GM18951 (cell line): ENCODE data around the gene PCSK7.

Experiments
- POLR2A ChIP-seq: IDR thresholded peaks from 4 replicates; pipeline ENCODE4 v1.6.1; 2011; ENCODE audit warnings: mild to moderate bottlenecking; ENCODE audit not compliant: insufficient read length, insufficient read depth; ENCODE audit errors: extremely low read depth
- in situ Hi-C: fragments of 300-500 bp; cut with MboI; formaldehyde crosslinking; loops from one replicate; pipeline ENCODE4 v1.12.0; 2022; ENCODE audit warnings: low sequenced_read_pairs, mixed read lengths, inconsistent platforms; ENCODE audit not compliant: unreplicated experiment

Gene PCSK7

DNA sequence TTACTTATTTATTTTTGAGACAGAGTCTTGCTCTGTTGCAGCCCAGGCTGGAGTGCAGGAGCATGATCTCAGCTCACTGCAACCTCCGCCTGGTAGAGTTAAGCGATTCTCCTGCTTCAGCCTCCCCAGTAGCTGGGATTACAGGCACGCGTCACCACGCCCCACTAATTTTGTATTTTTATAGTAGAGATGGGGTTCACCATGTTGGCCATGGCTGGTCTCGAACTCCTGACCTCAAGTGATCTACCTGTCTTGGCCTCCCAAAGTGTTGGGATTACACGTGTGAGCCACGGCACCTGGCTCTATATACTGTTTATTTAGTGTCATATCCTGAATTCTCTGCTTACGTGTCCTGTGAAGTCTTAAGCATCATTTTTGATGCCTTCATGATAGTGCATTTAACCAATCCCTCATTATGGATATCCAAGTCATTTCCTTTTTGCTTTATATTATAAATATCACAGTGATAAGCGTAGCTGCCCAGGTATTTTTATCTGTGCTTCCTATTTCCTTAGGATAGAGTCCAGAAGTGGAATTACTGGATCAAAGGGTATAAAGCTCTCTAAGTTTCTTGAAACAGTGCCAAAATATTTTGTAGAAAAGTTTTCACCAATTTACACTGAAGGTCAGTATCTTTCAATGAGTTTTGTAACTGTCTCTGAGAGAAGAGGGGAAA is 54.2 kb downstream of the PCSK7 start:
- in situ Hi-C loops = no loop called here

DNA sequence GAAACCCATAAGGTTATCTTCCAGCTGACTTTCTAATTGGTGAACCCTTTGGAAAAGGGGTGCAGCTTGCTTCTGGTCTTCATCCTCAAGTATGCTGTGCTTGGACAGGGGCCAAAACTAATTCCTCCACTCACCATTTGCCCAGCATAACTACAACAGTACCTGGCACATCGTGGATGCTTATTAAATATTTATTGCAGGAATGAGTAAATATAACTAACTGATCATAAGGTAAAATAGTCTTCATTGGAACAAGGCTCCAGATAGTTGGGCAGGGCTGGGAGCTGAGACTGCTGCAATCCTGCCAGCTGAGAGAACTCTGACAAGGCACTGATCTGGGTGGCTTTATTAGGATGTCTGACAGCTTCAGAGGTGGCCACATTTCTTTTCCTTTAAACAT is 55.7 kb downstream of the PCSK7 start:
- in situ Hi-C loops = no loop called here
- no peak for TF ChIP-seq POLR2A

More for the DNA sequence above, 54.2 kb downstream of the PCSK7 start:
- TF ChIP-seq POLR2A = no peak

DNA sequence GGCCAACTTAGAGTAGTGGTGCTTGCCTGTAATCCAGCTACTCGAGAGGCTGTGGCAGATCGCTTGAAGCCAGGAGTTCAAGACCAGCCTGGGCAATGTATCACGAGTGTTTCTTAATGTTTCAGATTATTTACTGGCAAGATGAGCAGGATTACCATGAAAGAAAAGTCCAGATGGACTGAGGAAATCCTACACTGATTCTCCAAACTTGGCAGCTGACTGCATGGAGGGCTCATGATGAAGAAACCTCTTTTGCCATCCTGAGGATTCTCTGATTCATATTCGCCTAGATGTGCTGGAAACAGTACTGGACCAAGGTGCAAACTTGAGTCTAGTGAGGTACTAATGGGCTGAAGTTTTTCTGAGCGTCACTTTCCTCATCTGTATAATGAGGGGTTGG is 56.1 kb downstream of the PCSK7 start:
- in situ Hi-C loops = no loop called here
- no peak for TF ChIP-seq POLR2A

DNA sequence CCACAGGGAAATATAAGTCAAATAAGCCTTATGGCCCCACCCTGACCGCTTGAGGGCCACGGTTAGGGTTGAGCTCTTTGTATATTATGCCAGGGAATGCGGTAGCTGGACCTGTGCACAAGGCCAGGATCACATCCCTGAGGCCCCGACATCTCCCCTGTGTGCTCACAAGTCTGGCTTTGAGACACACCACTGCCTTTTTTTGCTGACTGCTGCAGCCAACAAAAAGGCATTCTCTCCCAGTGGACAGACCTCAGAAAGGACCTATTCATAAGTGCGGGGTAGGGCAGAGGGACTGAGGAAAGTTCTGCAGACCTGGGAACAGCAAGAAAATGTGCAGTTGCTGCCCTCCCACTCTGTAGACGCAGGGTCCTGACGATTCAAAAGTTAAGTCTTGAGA is 56.8 kb downstream of the PCSK7 start:
- no peak for TF ChIP-seq POLR2A
- in situ Hi-C loops = no loop called here

DNA sequence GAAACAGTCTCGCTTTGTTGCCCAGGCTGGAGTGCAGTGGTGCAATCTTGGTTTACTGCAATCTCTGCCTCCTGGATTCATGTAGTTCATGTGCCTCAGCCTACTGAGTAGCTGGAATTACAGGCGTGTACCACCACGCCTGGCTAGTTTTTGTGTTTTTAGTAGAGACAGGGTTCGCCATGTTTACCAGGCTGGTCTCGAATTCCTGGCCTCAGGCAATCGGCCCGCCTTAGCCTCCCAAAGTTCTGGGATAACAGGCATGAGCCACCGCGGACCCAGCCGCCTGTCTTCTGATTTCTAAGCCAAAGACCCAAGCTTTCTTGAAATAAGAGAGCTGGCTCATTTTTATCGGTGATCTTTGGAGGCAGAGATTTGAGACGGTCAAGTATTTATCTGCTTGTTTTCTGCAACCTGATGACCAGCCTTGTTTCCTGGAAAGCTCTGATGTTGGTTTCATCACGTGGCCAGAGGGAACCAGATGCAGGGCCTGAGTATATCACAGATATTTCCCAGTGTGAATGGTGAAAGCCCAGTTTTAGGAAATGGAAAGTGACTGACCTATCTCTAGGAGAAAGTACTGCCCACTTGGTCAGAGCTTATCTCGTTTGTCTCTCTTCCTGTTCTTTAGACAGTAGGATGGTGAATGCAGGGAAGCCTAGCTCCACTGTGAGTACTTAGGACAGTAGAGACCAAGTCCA is 59.0 kb downstream of the PCSK7 start:
- no peak for TF ChIP-seq POLR2A
- in situ Hi-C loops = no loop called here

DNA sequence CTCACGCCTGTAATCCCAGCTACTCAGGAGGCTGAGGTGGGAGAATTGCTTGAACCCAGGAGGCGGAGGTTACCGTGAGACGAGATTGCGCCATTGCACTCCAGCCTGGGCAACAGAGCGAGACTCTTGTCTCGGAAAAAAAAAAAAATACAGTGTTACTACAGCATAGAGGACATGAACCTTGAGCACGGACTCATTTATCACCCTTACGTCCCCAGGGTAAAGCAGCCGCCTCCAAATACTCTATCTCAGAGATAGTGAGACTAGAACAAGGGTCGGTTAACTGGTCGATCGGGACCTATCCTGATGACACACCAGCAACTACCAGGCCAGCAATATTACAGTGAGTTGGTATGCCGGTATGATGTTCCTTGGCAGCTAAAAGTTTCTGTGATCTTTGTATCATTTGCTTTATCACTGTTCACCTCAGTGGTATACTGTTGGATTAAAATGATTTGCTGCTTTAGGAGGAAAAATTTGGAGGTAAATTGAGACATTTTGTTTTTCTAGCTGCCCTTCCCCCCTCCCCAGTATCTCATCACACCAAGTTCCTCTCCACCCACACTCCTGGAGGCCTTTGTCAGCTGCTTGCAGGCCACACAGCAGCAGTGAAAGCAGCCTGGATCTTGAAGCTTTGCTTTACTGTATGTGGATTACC is 60.3 kb downstream of the PCSK7 start:
- no peak for TF ChIP-seq POLR2A
- in situ Hi-C loops = no loop called here

DNA sequence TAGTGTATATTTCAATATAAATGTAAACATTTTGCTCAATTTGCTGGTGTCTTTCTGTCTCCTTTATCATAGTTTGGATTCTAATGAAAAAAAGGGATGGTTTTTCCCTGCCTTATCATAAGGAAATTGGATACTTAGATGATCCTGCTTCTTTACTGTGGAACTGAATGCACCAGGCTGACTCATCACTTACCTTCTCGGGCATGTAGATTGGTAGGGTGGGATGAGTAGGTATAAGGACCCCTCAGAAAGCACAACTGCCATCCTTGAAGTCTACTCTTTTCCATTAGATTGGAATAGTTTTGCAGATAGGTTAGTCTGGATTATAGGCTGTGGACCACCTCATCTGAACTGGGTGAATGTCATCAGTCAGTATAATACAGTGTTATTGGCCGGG is 60.9 kb downstream of the PCSK7 start:
- TF ChIP-seq POLR2A = no peak
- in situ Hi-C loops = no loop called here

DNA sequence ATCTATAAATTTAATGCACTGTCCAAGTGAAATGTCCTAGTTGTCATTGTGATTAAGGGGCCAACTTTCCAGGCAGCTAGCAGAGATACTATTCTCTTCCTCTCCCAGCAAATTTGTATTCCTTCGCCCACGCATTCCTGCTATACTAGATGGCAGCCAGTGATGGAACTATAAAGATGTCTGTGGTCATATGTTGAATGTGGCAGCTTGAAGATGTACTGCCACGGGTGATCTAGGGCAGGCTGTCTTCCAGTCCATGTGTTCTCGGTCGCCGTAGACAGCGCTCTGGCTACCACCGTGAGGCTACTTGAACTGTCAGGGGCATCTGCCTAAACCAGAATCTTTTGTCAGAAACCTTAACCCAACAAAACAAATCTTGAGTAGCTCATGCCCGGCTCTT is 61.7 kb downstream of the PCSK7 start:
- in situ Hi-C loops = no loop called here
- no peak for TF ChIP-seq POLR2A

DNA sequence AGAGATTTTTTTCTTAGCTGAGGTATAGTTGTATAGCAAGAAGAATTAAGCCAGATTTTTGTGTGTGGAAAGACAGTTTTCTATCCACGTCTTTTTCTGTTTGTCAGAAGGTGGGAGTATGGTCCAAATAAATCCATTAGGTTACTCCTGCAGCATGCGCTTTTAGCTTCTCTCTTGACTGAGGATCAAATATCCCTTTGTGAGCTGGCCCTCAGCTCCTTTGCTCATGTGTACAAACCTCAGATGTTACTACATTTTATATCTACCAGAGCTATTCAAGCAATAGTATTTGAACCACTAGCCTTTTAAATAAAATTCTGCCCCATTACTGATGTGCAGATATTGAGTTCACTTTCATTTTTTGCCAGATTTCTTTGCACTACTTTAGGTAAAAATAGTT is 62.1 kb downstream of the PCSK7 start:
- in situ Hi-C loops = no loop called here
- no peak for TF ChIP-seq POLR2A

DNA sequence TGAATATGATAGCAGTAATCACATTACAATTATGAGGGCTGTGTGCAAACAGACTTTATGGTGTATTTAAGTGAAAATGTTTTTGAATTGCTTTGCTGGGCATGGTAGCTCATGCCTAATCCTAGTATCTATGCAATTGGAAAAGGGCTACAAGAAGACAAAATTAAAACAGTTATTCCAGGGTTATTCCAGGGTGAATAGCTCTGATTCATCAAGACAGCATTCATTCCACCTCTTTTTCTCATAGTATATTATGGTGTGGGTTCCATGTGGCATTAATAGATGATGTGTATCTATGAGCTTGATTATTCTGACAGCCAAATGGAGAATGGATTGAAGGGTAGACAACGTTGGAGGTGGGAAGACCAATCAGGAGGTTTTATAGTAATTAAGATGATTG is 65.4 kb downstream of the PCSK7 start:
- in situ Hi-C loops = no loop called here
- no peak for TF ChIP-seq POLR2A

DNA sequence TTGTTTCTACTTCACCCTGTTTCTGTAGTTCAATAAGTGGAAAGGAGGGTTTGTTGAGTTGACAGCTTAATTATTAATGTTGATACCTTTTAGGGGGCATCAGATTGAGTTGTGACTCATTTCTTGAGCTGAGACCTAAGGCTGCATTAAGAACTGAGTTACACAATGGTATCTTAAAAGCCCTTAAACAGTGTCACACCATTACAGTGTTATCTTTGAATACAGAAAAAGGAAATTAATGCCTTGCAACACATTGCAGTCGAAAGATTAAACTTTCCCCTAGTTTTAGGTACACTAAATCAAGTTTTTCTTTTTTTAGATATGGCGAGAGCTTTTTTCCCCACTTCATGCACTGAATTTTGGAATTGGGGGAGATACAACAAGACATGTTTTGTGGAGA is 71.0 kb downstream of the PCSK7 start:
- in situ Hi-C loops = no loop called here

DNA sequence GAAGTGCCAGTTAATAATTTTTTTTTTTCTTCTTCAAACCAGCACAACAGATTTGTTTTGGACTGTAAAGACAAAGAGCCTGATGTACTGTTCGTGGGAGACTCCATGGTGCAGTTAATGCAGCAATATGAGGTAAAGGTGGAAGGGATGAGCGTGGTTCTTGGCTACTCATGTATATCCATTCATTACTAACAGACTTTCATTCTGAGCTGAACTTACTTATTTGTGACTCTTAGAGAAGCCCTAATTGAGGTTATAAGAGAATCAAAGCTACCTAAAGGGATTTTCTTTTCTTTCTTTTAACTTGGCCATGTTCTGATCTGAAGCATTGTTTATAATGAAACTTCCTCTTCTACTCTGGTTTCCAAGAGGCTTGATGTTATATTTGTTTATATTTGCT is 72.0 kb downstream of the PCSK7 start:
- in situ Hi-C loops = no loop called here
- no peak for TF ChIP-seq POLR2A

More for the DNA sequence above, 71.0 kb downstream of the PCSK7 start:
- no peak for TF ChIP-seq POLR2A

DNA sequence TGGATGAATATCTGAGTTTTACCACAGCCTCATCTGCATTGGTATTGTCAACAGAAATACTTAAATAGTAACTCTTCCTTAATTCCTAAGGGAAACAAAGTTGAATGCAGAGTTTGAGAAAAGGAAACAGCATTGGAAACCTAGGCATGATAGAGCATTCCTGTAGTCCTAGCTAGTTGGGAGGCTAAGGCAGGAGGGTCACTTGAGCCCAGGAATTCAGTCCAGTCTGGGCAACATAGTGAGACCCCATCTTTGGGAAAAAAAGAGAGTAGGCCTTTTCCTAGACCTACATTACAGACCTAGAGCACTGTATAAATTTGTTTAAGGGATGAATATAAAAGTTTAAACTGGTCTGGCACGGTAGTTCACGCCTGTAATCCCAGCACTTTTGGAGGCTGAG is 74.4 kb downstream of the PCSK7 start:
- in situ Hi-C loops = no loop called here
- TF ChIP-seq POLR2A = no peak

DNA sequence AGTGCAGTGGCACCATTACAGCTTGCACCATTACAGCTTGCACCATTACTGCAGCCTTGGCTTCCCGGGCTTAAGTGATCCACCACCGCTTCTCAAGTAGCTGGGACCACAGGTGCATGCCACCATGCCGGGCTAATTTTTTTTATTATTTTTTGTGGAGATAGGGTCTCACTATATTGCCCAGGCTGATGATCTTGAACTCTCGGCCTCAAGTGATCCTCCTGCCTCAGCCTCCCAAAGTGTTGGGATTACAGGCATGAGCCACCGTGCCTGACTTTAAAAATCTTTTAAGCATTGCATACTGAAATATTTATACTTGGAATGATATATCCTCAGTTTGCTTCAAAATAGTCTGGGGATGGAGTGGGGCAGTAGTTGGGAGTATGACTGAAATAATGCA is 77.4 kb downstream of the PCSK7 start:
- in situ Hi-C loops = no loop called here

More for the DNA sequence above, 77.4 kb downstream of the PCSK7 start:
- TF ChIP-seq POLR2A = no peak
